ENCODE measurements around the gene SLC38A1. TPM values are rescaled to one million over a fixed set of nuclear protein-coding genes. Genes with fewer than 3 reads are reported as not detected.

SLC38A1 gene
- polyA plus RNA-seq, 2 of the 4 experiments (the other 2 are of a cell fraction) = 62.7 to 231 TPM

DNA sequence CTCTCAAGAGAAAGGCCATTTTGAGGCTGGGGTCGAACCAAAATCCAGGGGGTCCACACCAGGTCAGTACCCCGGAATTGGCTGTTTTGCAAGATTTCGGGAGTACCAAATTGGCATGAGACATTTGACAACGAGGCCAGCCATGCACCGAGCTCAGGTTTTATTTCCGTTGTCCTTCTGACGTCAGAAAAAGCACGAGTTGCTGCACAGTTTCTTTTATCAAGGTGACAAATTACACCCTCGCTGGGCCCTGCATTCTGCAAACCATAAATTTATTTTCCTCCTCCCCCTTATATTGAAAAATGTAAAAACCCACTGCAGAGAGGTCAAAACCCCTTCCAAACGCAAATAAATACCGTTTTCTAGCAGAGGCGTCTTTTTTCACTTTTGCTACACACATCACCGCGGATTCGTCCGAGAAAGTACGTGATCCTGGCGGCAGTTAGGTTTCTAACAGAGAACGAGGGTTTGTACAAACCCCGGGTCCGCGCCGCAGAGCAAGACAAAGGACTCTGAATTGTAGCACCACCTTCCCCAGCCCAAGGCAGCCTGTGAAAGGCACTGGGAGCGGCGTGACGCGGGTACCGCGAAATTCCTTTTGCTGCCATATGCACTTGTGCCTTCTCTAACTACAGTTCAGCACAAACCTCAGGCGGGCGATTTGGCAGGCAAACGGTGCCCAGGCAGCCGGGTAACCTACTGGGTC lies 1.8 kb downstream of the SLC38A1 start:
- POLR2A ChIA-PET = interaction anchor here (1.3 kb wide), 1 partner anchor 34 kb away, joined by 3 read pairs; no protein-coding TSS in a partner anchor
- H3K27ac ChIP-seq = peak overlapping the region; percentile 94 to 95
- TF ChIP-seq, protein P1, sequence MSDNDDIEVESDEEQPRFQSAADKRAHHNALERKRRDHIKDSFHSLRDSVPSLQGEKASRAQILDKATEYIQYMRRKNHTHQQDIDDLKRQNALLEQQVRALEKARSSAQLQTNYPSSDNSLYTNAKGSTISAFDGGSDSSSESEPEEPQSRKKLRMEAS (IDR thresholded peaks at IDR 0.05) = peak; percentile 57; the same call in 1 of the 2 replicates
- TF ChIP-seq, protein P2, sequence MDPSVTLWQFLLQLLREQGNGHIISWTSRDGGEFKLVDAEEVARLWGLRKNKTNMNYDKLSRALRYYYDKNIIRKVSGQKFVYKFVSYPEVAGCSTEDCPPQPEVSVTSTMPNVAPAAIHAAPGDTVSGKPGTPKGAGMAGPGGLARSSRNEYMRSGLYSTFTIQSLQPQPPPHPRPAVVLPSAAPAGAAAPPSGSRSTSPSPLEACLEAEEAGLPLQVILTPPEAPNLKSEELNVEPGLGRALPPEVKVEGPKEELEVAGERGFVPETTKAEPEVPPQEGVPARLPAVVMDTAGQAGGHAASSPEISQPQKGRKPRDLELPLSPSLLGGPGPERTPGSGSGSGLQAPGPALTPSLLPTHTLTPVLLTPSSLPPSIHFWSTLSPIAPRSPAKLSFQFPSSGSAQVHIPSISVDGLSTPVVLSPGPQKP (IDR thresholded peaks at IDR 0.05; ENCODE audit: low read depth, low read length) = no peak
- TF ChIP-seq, protein P3, sequence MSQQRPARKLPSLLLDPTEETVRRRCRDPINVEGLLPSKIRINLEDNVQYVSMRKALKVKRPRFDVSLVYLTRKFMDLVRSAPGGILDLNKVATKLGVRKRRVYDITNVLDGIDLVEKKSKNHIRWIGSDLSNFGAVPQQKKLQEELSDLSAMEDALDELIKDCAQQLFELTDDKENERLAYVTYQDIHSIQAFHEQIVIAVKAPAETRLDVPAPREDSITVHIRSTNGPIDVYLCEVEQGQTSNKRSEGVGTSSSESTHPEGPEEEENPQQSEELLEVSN (IDR thresholded peaks at IDR 0.05; ENCODE audit: borderline replicate concordance, low read depth) = peak; percentile 49; the same call in 1 of the 2 replicates
- TF ChIP-seq, protein P4, sequence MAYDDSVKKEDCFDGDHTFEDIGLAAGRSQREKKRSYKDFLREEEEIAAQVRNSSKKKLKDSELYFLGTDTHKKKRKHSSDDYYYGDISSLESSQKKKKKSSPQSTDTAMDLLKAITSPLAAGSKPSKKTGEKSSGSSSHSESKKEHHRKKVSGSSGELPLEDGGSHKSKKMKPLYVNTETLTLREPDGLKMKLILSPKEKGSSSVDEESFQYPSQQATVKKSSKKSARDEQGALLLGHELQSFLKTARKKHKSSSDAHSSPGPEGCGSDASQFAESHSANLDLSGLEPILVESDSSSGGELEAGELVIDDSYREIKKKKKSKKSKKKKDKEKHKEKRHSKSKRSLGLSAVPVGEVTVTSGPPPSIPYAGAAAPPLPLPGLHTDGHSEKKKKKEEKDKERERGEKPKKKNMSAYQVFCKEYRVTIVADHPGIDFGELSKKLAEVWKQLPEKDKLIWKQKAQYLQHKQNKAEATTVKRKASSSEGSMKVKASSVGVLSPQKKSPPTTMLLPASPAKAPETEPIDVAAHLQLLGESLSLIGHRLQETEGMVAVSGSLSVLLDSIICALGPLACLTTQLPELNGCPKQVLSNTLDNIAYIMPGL (CRISPR knock-in tag; IDR thresholded peaks at IDR 0.05; ENCODE audit: borderline replicate concordance) = no peak
- peak overlapping the region; percentile 66 for H3K4me3 ChIP-seq
- FAIRE-seq = no peak
- H3K9me3 ChIP-seq = no peaks in the 10 kb centered on the region
- WGBS (ENCODE audit: missing lambda C conversion rate) = under 1% methylated on average over 32 of the region's 33 CpGs
- DNase-seq (ENCODE audit: low read depth in 1 of 2, low spot score in 1 of 2) = peak; percentile 24 to 64
- CTCF ChIA-PET = interaction anchor here (1.9 kb wide), 1 partner anchor 11 kb away, joined by 5 read pairs; no protein-coding TSS in a partner anchor
- peak overlapping the region; percentile 92 for H3K4me2 ChIP-seq
- peaks cover 55% of the 10 kb centered on the region for H3K4me1 ChIP-seq
- peak; percentile 20 to 54; a peak in 4 of 6 replicates for ATAC-seq

DNA sequence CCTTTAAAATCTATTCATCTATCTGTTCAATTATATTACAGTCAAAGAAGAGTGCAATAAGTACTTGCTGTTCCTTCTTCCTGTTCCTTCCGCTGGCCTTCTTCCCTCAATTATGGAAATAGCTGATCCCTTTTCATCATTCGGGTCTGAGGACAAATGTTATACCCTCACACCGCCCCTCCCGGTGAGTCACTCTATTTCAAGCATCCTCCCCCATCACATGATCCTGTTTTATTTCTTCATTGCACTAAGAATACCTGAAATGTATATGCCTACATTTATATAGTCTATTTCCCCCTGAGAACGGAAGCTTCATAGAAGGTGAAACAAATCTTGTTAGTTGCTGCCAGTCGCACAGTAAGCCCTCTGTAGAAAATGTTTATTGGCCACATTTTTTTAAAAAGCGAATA lies 2.5 kb downstream of the SLC38A1 start:
- CTCF ChIA-PET = interaction anchor here (0.6 to 1.9 kb wide), 2 partner anchors 10 to 72 kb away, joined by 3 to 5 read pairs; no protein-coding TSS in a partner anchor
- DNase-seq (ENCODE audit: low read depth in 1 of 2, low spot score in 1 of 2) = peak; percentile 41 to 46
- peaks cover 61% of the 10 kb centered on the region for H3K4me1 ChIP-seq
- TF ChIP-seq RCOR1 (IDR thresholded peaks at IDR 0.05; ENCODE audit: low read depth, low read length) = no peak
- no peak for TF ChIP-seq CHD4 (IDR thresholded peaks at IDR 0.05; ENCODE audit: borderline replicate concordance)
- no peak for TF ChIP-seq FOSL2 (IDR thresholded peaks at IDR 0.05)
- TF ChIP-seq FOSL2 (CRISPR knock-in tag; IDR thresholded peaks at IDR 0.05) = peak; percentile 57
- no peak for TF ChIP-seq POLR2AphosphoS2 (conservative IDR thresholded peaks at IDR 0.05; ENCODE audit: low read length)
- TF ChIP-seq MYC (IDR thresholded peaks at IDR 0.05; ENCODE audit: borderline replicate concordance, low read length) = no peak
- no peak for FAIRE-seq
- no peaks in the 10 kb centered on the region for H3K9me3 ChIP-seq
- no peak for ATAC-seq
- POLR2A ChIA-PET = interaction anchor here (1.3 kb wide), 1 partner anchor 33 kb away, joined by 3 read pairs; no protein-coding TSS in a partner anchor
- peak overlapping the region; percentile 94 to 95 for H3K27ac ChIP-seq
- peak overlapping the region; percentile 92 for H3K4me2 ChIP-seq
- H3K4me3 ChIP-seq = peak overlapping the region; percentile 66
- WGBS (ENCODE audit: missing lambda C conversion rate) = 33% methylated on average over 7 of the region's 7 CpGs

DNA sequence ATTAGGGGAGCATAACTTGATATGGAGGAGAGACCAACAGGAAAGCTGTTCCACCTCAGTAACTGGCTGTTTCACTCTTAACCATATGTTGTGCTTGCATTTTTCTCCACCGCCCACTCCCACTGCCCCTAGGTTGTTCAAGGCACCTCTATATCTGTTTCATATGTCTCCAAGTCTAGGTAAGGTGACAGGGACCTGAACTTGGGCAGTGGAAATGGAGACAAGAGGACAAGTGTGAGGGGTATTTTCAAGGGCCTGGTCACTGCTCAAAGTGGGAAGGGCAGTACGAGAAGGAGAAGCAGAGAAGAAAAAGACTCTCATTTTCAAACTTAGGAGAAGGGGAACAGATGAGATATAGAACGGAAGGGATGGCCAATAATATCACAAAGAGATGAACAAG lies 3.1 kb downstream of the SLC38A1 start:
- FAIRE-seq = no peak
- H3K27ac ChIP-seq = peak overlapping the region in 1 of 2 experiments; percentile 15; a peak in 2 of 6 replicates

More for the DNA sequence above, 3.1 kb downstream of the SLC38A1 start:
- DNase-seq (ENCODE audit: low read depth in 1 of 2, low spot score in 1 of 2) = no peak
- Histone ChIP-seq H3K4me2 (peak overlapping the region; percentile 92), H3K9me3 (no peaks in the 10 kb centered on the region), H3K4me3 (peak overlapping the region; percentile 66; the same call in 2 of the 3 replicates), H3K4me1 (peaks cover 68% of the 10 kb centered on the region)
- no peak for ATAC-seq
- TF ChIP-seq, protein P4 (CRISPR knock-in tag; IDR thresholded peaks at IDR 0.05; ENCODE audit: borderline replicate concordance) = no peak
- TF ChIP-seq RFX5 (IDR thresholded peaks at IDR 0.05) (no peak), HOXB13 (CRISPR knock-in tag; IDR thresholded peaks at IDR 0.05; ENCODE audit: low read depth) (no peak), EHF (CRISPR knock-in tag; IDR thresholded peaks at IDR 0.05) (no peak), KDM5A (IDR thresholded peaks at IDR 0.05) (no peak), HEYL (CRISPR knock-in tag; IDR thresholded peaks at IDR 0.05) (no peak), NR3C1 (IDR thresholded peaks at IDR 0.05) (no peak)
- ChIA-PET POLR2A (no interaction called here), CTCF (interaction anchor here (1.9 kb wide), 1 partner anchor 10 kb away, joined by 5 read pairs; no protein-coding TSS in a partner anchor)
- 91% methylated on average over 3 of the region's 3 CpGs for WGBS (ENCODE audit: missing lambda C conversion rate)
